HCT116 (cell line): ENCODE data around the gene PER2. TPM values are rescaled to one million over a fixed set of nuclear protein-coding genes. Genes with fewer than 3 reads are reported as not detected.

ENCODE experiments used
- ATAC-seq: fragments of 200-7000 bp; cut with Tn5 transposase; 2 replicates; pipeline ENCODE4 v1.9.1; 2020; ENCODE audit warnings: mild to moderate bottlenecking, moderate library complexity
- BruUV-seq: library from RNA; stranded (reverse); fragments of 400-500 nt; replicated peaks from 2 replicates; lab custom pipeline; 2021; lab: Mats Ljungman, UMichigan
- CTCF ChIA-PET: fragments of 300-600 bp; sonication (Branson Sonifier 250); formaldehyde crosslinking; loops from one replicate; lab custom pipeline; 2021; ENCODE audit warnings: antibody characterized with exemption; lab: Charles Lee
- POLR2A ChIA-PET: fragments of 300-600, 350-600 bp; sonication (Branson Sonifier 250); formaldehyde crosslinking; loops from one replicate; lab custom pipeline; 2021; ENCODE audit warnings: antibody characterized with exemption; lab: Charles Lee
- RAD21 ChIA-PET, 2 experiments: fragments of 300-600 bp; sonication (Branson Sonifier 250); formaldehyde crosslinking; loops; one replicate each; lab custom pipeline; 2023; ENCODE audit warnings: low total read pairs in 2 of 2; ENCODE audit not compliant: uncharacterized antibody in 2 of 2, unreplicated experiment in 2 of 2, low non-redundant PET in 1 of 2; lab: Charles Lee
- DNase-seq: peaks from one replicate; pipeline ENCODE4 v3.0.0-alpha.2; 2010; ENCODE audit warnings: low read depth, low spot score
- H2AFZ ChIP-seq: fragments of 200-600 bp; shearing (Covaris generic), sonication (generic); 2 replicates; pipeline ENCODE4 v1.6.1; 2017; ENCODE audit warnings: low read depth, mixed run types, mixed read lengths, antibody characterized with exemption, low read length; ENCODE audit not compliant: poor library complexity, severe bottlenecking
- H3K27ac ChIP-seq: 2 replicates; pipeline ENCODE4 v1.5.1; 2012; ENCODE audit warnings: low read depth, low read length
- H3K27me3 ChIP-seq: fragments of 200-600 bp; sonication (generic); 2 replicates; pipeline ENCODE4 v1.6.1; 2016; ENCODE audit warnings: mixed run types, low read length, mixed read lengths; ENCODE audit not compliant: insufficient read depth
- H3K36me3 ChIP-seq, 2 experiments: fragments of 200-500 bp in 1 of 2; fragments of 200-600 bp in 1 of 2; sonication (Bioruptor generic) in 1 of 2; sonication (generic) in 1 of 2; 2 replicates each; pipeline versions ENCODE4 v1.5.1 to v1.6.1; 2014 to 2016; ENCODE audit warnings: low read length in 2 of 2, inconsistent platforms in 1 of 2, mixed read lengths in 1 of 2, mixed run types in 1 of 2; ENCODE audit not compliant: insufficient read depth in 2 of 2, control insufficient read depth in 1 of 2
- H3K4me1 ChIP-seq, 2 experiments: fragments of 200-600 bp in 1 of 2; sonication (generic) in 1 of 2; 2 replicates each; pipeline versions ENCODE4 v1.5.1 to v1.6.1; 2012 to 2017; ENCODE audit warnings: low read length in 2 of 2, inconsistent platforms in 1 of 2, mild to moderate bottlenecking in 1 of 2, mixed read lengths in 1 of 2, mixed run types in 1 of 2, moderate library complexity in 1 of 2; ENCODE audit not compliant: insufficient read depth in 2 of 2, control insufficient read depth in 1 of 2
- H3K4me2 ChIP-seq: fragments of 200-600 bp; sonication (generic); 2 replicates; pipeline ENCODE4 v1.6.1; 2017; ENCODE audit warnings: mixed run types, low read length, mixed read lengths
- H3K4me3 ChIP-seq, 2 experiments: fragments of 200-600 bp in 1 of 2; sonication (generic) in 1 of 2; replicated peaks in 1 of 2; 2 replicates each; pipeline ENCODE4 v1.5.1; 2011 to 2016; ENCODE audit warnings: low read length in 2 of 2, control low read depth in 1 of 2, low read depth in 1 of 2, mild to moderate bottlenecking in 1 of 2, mixed read lengths in 1 of 2, mixed run types in 1 of 2
- H3K79me2 ChIP-seq: fragments of 200-600 bp; sonication (generic); 2 replicates; pipeline ENCODE4 v1.6.1; 2017; ENCODE audit warnings: mild to moderate bottlenecking, mixed run types, low read length, moderate library complexity, mixed read lengths; ENCODE audit not compliant: insufficient read depth
- H3K9ac ChIP-seq: fragments of 200-600 bp; sonication (generic); 2 replicates; pipeline ENCODE4 v1.6.1; 2016; ENCODE audit warnings: low read length, mixed read lengths
- H3K9me2 ChIP-seq: fragments of 200-600 bp; sonication (generic), shearing (Covaris generic); 2 replicates; pipeline ENCODE4 v1.6.1; 2017; ENCODE audit warnings: mixed run types, mild to moderate bottlenecking, moderate library complexity; ENCODE audit not compliant: insufficient read depth
- H3K9me3 ChIP-seq, 2 experiments: fragments of 200-500 bp in 1 of 2; fragments of 200-600 bp in 1 of 2; sonication (Bioruptor generic) in 1 of 2; sonication (generic) in 1 of 2; 2 replicates each; pipeline ENCODE4 v1.6.1; 2014 to 2017; ENCODE audit warnings: low read length in 2 of 2, mixed read lengths in 2 of 2, inconsistent platforms in 1 of 2, low read depth in 1 of 2, mild to moderate bottlenecking in 1 of 2, mixed run types in 1 of 2, moderate library complexity in 1 of 2; ENCODE audit not compliant: control insufficient read depth in 1 of 2, insufficient read depth in 1 of 2
- H4K20me1 ChIP-seq: fragments of 200-600 bp; sonication (generic), shearing (Covaris generic); 2 replicates; pipeline ENCODE4 v1.6.1; 2017; ENCODE audit warnings: mixed run types, mild to moderate bottlenecking, moderate library complexity; ENCODE audit not compliant: insufficient read depth
- CBX3 ChIP-seq: IDR thresholded peaks from 2 replicates; pipeline ENCODE4 v1.6.1; 2012; ENCODE audit warnings: low read depth
- CEBPB ChIP-seq: IDR thresholded peaks from 2 replicates; pipeline ENCODE4 v1.6.1; 2012; ENCODE audit warnings: low read depth
- CTCF ChIP-seq, 3 experiments: fragments of 200-600 bp in 1 of 3; sonication (generic) in 1 of 3; IDR thresholded peaks in 2 of 3; conservative IDR thresholded peaks in 1 of 3; 2 replicates each; pipeline ENCODE4 v1.5.1; 2012 to 2017; ENCODE audit warnings: low read depth in 2 of 3, low read length in 2 of 3, antibody characterized with exemption in 1 of 3, borderline replicate concordance in 1 of 3, control low read depth in 1 of 3, mild to moderate bottlenecking in 1 of 3, mixed read lengths in 1 of 3, mixed run types in 1 of 3, moderate library complexity in 1 of 3; ENCODE audit not compliant: insufficient read depth in 1 of 3
- ELF1 ChIP-seq: IDR thresholded peaks from 2 replicates; pipeline ENCODE4 v1.6.1; 2012; ENCODE audit warnings: low read depth, borderline replicate concordance
- EZH2 ChIP-seq: fragments of 200-600 bp; sonication (generic); IDR thresholded peaks from 2 replicates; pipeline ENCODE4 v1.6.1; 2017; ENCODE audit warnings: antibody characterized with exemption, mixed run types
- EZH2phosphoT487 ChIP-seq: fragments of 200-600 bp; IDR thresholded peaks from 2 replicates; pipeline ENCODE4 v1.6.1; 2018; ENCODE audit warnings: antibody characterized with exemption, borderline replicate concordance
- FOSL1 ChIP-seq: IDR thresholded peaks from 2 replicates; pipeline ENCODE4 v1.6.1; 2012; ENCODE audit warnings: low read depth
- JUND ChIP-seq: IDR thresholded peaks from 2 replicates; pipeline ENCODE4 v1.6.1; 2012
- MAX ChIP-seq: IDR thresholded peaks from 2 replicates; pipeline ENCODE4 v1.6.1; 2012
- POLR2A ChIP-seq: IDR thresholded peaks from 2 replicates; pipeline ENCODE4 v1.7.0; 2011; ENCODE audit warnings: borderline replicate concordance; ENCODE audit not compliant: insufficient read depth, insufficient read length; ENCODE audit errors: extremely low read depth
- POLR2AphosphoS5 ChIP-seq: IDR thresholded peaks from 2 replicates; pipeline ENCODE4 v1.6.1; 2011; ENCODE audit warnings: mild to moderate bottlenecking, low read depth, low read length, moderate library complexity
- RAD21 ChIP-seq: IDR thresholded peaks from 2 replicates; pipeline ENCODE4 v1.6.1; 2012; ENCODE audit warnings: low read depth, mild to moderate bottlenecking
- SIN3A ChIP-seq: IDR thresholded peaks from 2 replicates; pipeline ENCODE4 v1.6.1; 2012; ENCODE audit warnings: low read depth
- SP1 ChIP-seq: IDR thresholded peaks from 2 replicates; pipeline ENCODE4 v1.6.1; 2012; ENCODE audit warnings: low read depth
- SRF ChIP-seq: IDR thresholded peaks from 2 replicates; pipeline ENCODE4 v1.6.1; 2012; ENCODE audit warnings: low read depth
- TCF7L2 ChIP-seq: IDR thresholded peaks from 2 replicates; pipeline ENCODE4 v1.7.0; 2011; ENCODE audit warnings: borderline replicate concordance, inconsistent platforms; ENCODE audit not compliant: insufficient read depth, insufficient read length; ENCODE audit errors: extremely low read depth
- YY1 ChIP-seq: IDR thresholded peaks from 2 replicates; pipeline ENCODE4 v1.6.1; 2011; ENCODE audit warnings: low read length, low read depth, moderate library complexity, mild to moderate bottlenecking; ENCODE audit not compliant: insufficient replicate concordance; ENCODE audit errors: extremely low read depth
- ZNF274 ChIP-seq: fragments of 200-500 bp; sonication (Bioruptor generic); IDR thresholded peaks from 2 replicates; pipeline ENCODE4 v1.6.1; 2014; ENCODE audit warnings: mild to moderate bottlenecking, low read depth, low read length, inconsistent platforms
- intact Hi-C: fragments of 100-400 bp; cut with micrococcal nuclease; formaldehyde crosslinking; loops from 2 replicates; pipeline ENCODE4 v1.10.0; 2022
- total RNA-seq: library from RNA; stranded (reverse); gene quantifications from one replicate; pipeline ENCODE4 v1.2.1, GENCODE V29; 2021; ENCODE audit not compliant: unreplicated experiment
- TF ChIP-seq, protein P1 (sequence below): IDR thresholded peaks from 2 replicates; pipeline ENCODE4 v1.6.1; 2012; ENCODE audit warnings: low read depth
- TF ChIP-seq, protein P2 (sequence below): IDR thresholded peaks from 2 replicates; pipeline ENCODE4 v1.6.1; 2012

The PER2 gene
- total RNA-seq, 1 experiment from 2014 or later = 18.7 TPM

GRCh38 chr2:238256594-238257104 lies 31.8 kb downstream of the PER2 start:
- BruUV-seq = no TSS peak
- TF ChIP-seq EZH2phosphoT487 (no peak), POLR2A (no peak), ZNF274 (no peak), YY1 (peak; percentile 66), CTCF (IDR thresholded peaks at IDR 0.05 in 2 of 3, conservative IDR thresholded peaks at IDR 0.05 in 1 of 3; ENCODE audit: borderline replicate concordance in 1 of 3, insufficient read depth in 1 of 3, low read depth in 2 of 3, low read length in 2 of 3) (peak; percentile 97 to 99 (median 98)), SP1 (no peak), RAD21 (peak; percentile 92), MAX (no peak), SIN3A (no peak), FOSL1 (no peak), JUND (no peak), TCF7L2 (peak; percentile 18), ELF1 (no peak), CBX3 (no peak), CEBPB (peak; percentile 25; the same call in 1 of the 2 replicates), SRF (no peak), POLR2AphosphoS5 (0 out of 2 replicates have a peak, but pooled peaks have one; percentile 15), EZH2 (no peak)
- TF ChIP-seq, protein P1, sequence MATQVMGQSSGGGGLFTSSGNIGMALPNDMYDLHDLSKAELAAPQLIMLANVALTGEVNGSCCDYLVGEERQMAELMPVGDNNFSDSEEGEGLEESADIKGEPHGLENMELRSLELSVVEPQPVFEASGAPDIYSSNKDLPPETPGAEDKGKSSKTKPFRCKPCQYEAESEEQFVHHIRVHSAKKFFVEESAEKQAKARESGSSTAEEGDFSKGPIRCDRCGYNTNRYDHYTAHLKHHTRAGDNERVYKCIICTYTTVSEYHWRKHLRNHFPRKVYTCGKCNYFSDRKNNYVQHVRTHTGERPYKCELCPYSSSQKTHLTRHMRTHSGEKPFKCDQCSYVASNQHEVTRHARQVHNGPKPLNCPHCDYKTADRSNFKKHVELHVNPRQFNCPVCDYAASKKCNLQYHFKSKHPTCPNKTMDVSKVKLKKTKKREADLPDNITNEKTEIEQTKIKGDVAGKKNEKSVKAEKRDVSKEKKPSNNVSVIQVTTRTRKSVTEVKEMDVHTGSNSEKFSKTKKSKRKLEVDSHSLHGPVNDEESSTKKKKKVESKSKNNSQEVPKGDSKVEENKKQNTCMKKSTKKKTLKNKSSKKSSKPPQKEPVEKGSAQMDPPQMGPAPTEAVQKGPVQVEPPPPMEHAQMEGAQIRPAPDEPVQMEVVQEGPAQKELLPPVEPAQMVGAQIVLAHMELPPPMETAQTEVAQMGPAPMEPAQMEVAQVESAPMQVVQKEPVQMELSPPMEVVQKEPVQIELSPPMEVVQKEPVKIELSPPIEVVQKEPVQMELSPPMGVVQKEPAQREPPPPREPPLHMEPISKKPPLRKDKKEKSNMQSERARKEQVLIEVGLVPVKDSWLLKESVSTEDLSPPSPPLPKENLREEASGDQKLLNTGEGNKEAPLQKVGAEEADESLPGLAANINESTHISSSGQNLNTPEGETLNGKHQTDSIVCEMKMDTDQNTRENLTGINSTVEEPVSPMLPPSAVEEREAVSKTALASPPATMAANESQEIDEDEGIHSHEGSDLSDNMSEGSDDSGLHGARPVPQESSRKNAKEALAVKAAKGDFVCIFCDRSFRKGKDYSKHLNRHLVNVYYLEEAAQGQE = no peak
- TF ChIP-seq, protein P2, sequence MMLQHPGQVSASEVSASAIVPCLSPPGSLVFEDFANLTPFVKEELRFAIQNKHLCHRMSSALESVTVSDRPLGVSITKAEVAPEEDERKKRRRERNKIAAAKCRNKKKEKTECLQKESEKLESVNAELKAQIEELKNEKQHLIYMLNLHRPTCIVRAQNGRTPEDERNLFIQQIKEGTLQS = no peak

More at GRCh38 chr2:238256594-238257104, 31.8 kb downstream of the PER2 start:
- no peaks in the 10 kb centered on the region for H3K9me3 ChIP-seq
- peak; percentile 92 for DNase-seq
- RAD21 ChIA-PET = no interaction called here
- H3K4me3 ChIP-seq = no peak overlapping the region
- H4K20me1 ChIP-seq = no peaks in the 10 kb centered on the region; the same call in 1 of the 2 replicates
- no peaks in the 10 kb centered on the region for H3K9me2 ChIP-seq
- no peak overlapping the region for H3K9ac ChIP-seq
- H3K27ac ChIP-seq = no peak overlapping the region
- intact Hi-C loops = loop anchor here (2.0 to 10.0 kb wide), 2 partner anchors 78 to 398 kb away; partner anchors contain the start of gene RAMP1
- no peak overlapping the region for H3K4me2 ChIP-seq
- no peak overlapping the region for H2AFZ ChIP-seq
- CTCF ChIA-PET = no interaction called here
- H3K4me1 ChIP-seq = no peaks in the 10 kb centered on the region
- H3K27me3 ChIP-seq = no peaks in the 10 kb centered on the region
- POLR2A ChIA-PET = no interaction called here
- peaks cover 0 to 16% of the 10 kb centered on the region in 2 experiments; a peak in 3 of 4 replicates for H3K36me3 ChIP-seq
- ATAC-seq = peak; percentile 98
- no peaks in the 10 kb centered on the region for H3K79me2 ChIP-seq
